B cell (primary cell): ENCODE measurements around the gene ANKRD65. TPM values are rescaled to one million over a fixed set of nuclear protein-coding genes. Genes with fewer than 3 reads are reported as not detected.
"Not testable (repeated sequence)": the region's sequence is repeated elsewhere in the genome, so short reads cannot be mapped to it uniquely, and the experiment has no call there.

Experiments
- ATAC-seq: fragments of 200-7000 bp; cut with Tn5 transposase; one replicate; pipeline ENCODE4 v1.10.0; 2021; ENCODE audit warnings: low read depth, mild to moderate bottlenecking, moderate number of reproducible peaks, moderate library complexity
- CTCF ChIA-PET: fragments of 350-600 bp; sonication (Branson Sonifier 250); formaldehyde crosslinking; loops from one replicate; lab custom pipeline; 2021; ENCODE audit warnings: antibody characterized with exemption, inconsistent platforms; lab: Charles Lee
- POLR2A ChIA-PET: fragments of 350-600 bp; sonication (Branson Sonifier 250); formaldehyde crosslinking; loops from one replicate; lab custom pipeline; 2021; ENCODE audit warnings: antibody characterized with exemption; lab: Charles Lee
- DNase-seq: peaks from one replicate; pipeline ENCODE4 v3.0.0; 2013
- H2AFZ ChIP-seq: 2 replicates; pipeline ENCODE4 v1.6.1; 2012; ENCODE audit warnings: mild to moderate bottlenecking, low read depth, low read length; ENCODE audit not compliant: insufficient read depth, poor library complexity, severe bottlenecking
- H3K27ac ChIP-seq, 2 donors: 1 replicate in 1 of 2; 2 replicates in 1 of 2; pipeline ENCODE4 v1.5.1; 2012 to 2013; ENCODE audit warnings: low read length in 2 of 2, mild to moderate bottlenecking in 2 of 2, moderate library complexity in 1 of 2
- H3K27me3 ChIP-seq, 4 experiments: fragments of 200-600 bp in 1 of 4; sonication (generic) in 1 of 4; replicated peaks in 1 of 4; 1 replicate in 2 of 4; 2 replicates in 2 of 4; pipeline versions ENCODE4 v1.6.1 to v1.7.0; 2013 to 2016; ENCODE audit warnings: low read length in 3 of 4, mild to moderate bottlenecking in 2 of 4, mixed read lengths in 1 of 4, moderate library complexity in 1 of 4; ENCODE audit not compliant: insufficient read depth in 4 of 4, control insufficient read depth in 3 of 4; ENCODE audit errors: control extremely low read depth in 1 of 4
- H3K36me3 ChIP-seq, 2 experiments: replicated peaks in 1 of 2; 1 replicate in 1 of 2; 2 replicates in 1 of 2; pipeline versions ENCODE4 v1.6.1 to v1.7.1; 2013; ENCODE audit warnings: low read length in 1 of 2; ENCODE audit not compliant: insufficient read depth in 2 of 2, control insufficient read depth in 1 of 2; ENCODE audit errors: control extremely low read depth in 1 of 2, extremely low read depth in 1 of 2
- H3K4me1 ChIP-seq, 2 donors: fragments of 200-600 bp in 1 of 2; sonication (generic) in 1 of 2; 1 replicate in 1 of 2; 2 replicates in 1 of 2; pipeline versions ENCODE4 v1.5.1 to v1.6.1; 2013 to 2017; ENCODE audit warnings: low read length in 2 of 2; ENCODE audit not compliant: control insufficient read depth in 2 of 2, insufficient read depth in 2 of 2
- H3K4me2 ChIP-seq: replicated peaks from 2 replicates; pipeline ENCODE3; 2012; ENCODE audit warnings: mild to moderate bottlenecking, low read depth, low read length; ENCODE audit not compliant: poor library complexity, severe bottlenecking
- H3K4me3 ChIP-seq, 5 experiments: fragments of 200-600 bp in 1 of 5; sonication (generic) in 1 of 5; 1 replicate in 3 of 5; 2 replicates in 2 of 5; pipeline versions ENCODE4 v1.5.1 to v1.7.0; 2011 to 2016; ENCODE audit warnings: low read length in 4 of 5, mild to moderate bottlenecking in 4 of 5, low read depth in 2 of 5, control low read depth in 1 of 5, moderate library complexity in 1 of 5; ENCODE audit not compliant: insufficient read depth in 1 of 5; ENCODE audit errors: control extremely low read depth in 1 of 5, extremely low read depth in 1 of 5
- H3K79me2 ChIP-seq: fragments of 200-600 bp; sonication (generic); one replicate; pipeline ENCODE4 v1.6.0; 2016; ENCODE audit warnings: low read length; ENCODE audit not compliant: control insufficient read depth, insufficient read depth
- H3K9ac ChIP-seq: fragments of 200-600 bp; sonication (generic); 2 replicates; pipeline ENCODE4 v1.6.1; 2017; ENCODE audit warnings: mild to moderate bottlenecking, low read length, moderate library complexity
- H3K9me3 ChIP-seq, 3 donors: one replicate each; pipeline versions ENCODE4 v1.6.1 to v1.7.1; 2013; ENCODE audit warnings: low read length in 2 of 3; ENCODE audit not compliant: control insufficient read depth in 2 of 3, insufficient read depth in 1 of 3; ENCODE audit errors: control extremely low read depth in 1 of 3
- H4K20me1 ChIP-seq: 2 replicates; pipeline ENCODE4 v1.6.0; 2012; ENCODE audit warnings: mild to moderate bottlenecking, low read length; ENCODE audit not compliant: insufficient read depth, control insufficient read depth, poor library complexity, severe bottlenecking
- H3K27ac Mint-ChIP-seq: one replicate; pipeline ENCODE4 v1.8.0; 2021; ENCODE audit warnings: mixed read lengths
- H3K27me3 Mint-ChIP-seq: one replicate; pipeline ENCODE4 v1.8.0; 2021; ENCODE audit warnings: mixed read lengths
- H3K4me1 Mint-ChIP-seq: one replicate; pipeline ENCODE4 v1.8.0; 2021; ENCODE audit warnings: mixed read lengths
- H3K4me3 Mint-ChIP-seq: one replicate; pipeline ENCODE4 v1.8.0; 2021; ENCODE audit warnings: mixed read lengths
- H3K9me3 Mint-ChIP-seq: one replicate; pipeline ENCODE4 v1.8.0; 2022; ENCODE audit warnings: mixed read lengths; ENCODE audit not compliant: insufficient read depth
- CTCF ChIP-seq: fragments of 200-600 bp; IDR thresholded peaks from one replicate; pipeline ENCODE4 v1.8.0; 2022; ENCODE audit warnings: antibody characterized with exemption, mild to moderate bottlenecking
- EZH2 ChIP-seq: IDR thresholded peaks from 2 replicates; pipeline ENCODE4 v1.6.1; 2012; ENCODE audit warnings: borderline replicate concordance, low read depth, mild to moderate bottlenecking, moderate library complexity, low read length; ENCODE audit not compliant: insufficient read depth, poor library complexity, severe bottlenecking
- WGBS: methylation state at CpG from one replicate; pipeline ENCODE4 v1.1.5; 2013; ENCODE audit warnings: missing lambda C conversion rate; ENCODE audit not compliant: insufficient coverage; 5-methylcytosine and 5-hydroxymethylcytosine counted together
- intact Hi-C: fragments of 100-400 bp; cut with micrococcal nuclease; formaldehyde crosslinking; loops from one replicate; pipeline ENCODE4 v1.10.0; 2022
- polyA plus RNA-seq: library from polyadenylated mRNA; depleted of rRNA; stranded (reverse); fragments of >200 nt; gene quantifications from 2 replicates; pipeline ENCODE4 v1.2.3, GENCODE V29; 2012
- total RNA-seq, 2 donors: library from RNA; stranded (reverse); fragments of 120-200 nt in 1 of 2; gene quantifications; 1 replicate in 1 of 2; 2 replicates in 1 of 2; pipeline versions ENCODE4 v1.2.3 to v1.2.4, GENCODE V29; 2013 to 2022

The ANKRD65 gene
- total and polyA plus RNA-seq, 2 donors (not counting 1 experiment from before 2014, with no cell fraction given): 0.12 TPM; not detected in 1

- Mint-ChIP-seq H3K9me3 (no peaks in the 10 kb centered on the region), H3K27me3 (no peaks in the 10 kb centered on the region), H3K27ac (no peak overlapping the region), H3K4me3 (no peak overlapping the region), H3K4me1 (peaks cover 11% of the 10 kb centered on the region)
- DNase-seq: peak; percentile 52
- H3K4me3 ChIP-seq: no peak overlapping the region
- no peak overlapping the region for H3K9ac ChIP-seq
- H3K9me3 ChIP-seq: peaks cover 0 to 10% (median 0%) of the 10 kb centered on the region in 3 donors
- TF ChIP-seq EZH2 (no peak), CTCF (no peak)
- H3K27me3 ChIP-seq: no peaks in the 10 kb centered on the region
- intact Hi-C loops: no loop called here
- H2AFZ ChIP-seq: no peak overlapping the region
- ChIA-PET CTCF (interaction anchor here (0.6 to 3.2 kb wide), 14 partner anchors 10 to 388 kb away, joined by 3 to 16 read pairs (median 4); partner anchors contain the start of gene CCNL2), POLR2A (no interaction called here)
- H3K27ac ChIP-seq: no peak overlapping the region
- H4K20me1 ChIP-seq: peaks cover 21% of the 10 kb centered on the region
- H3K36me3 ChIP-seq: peaks cover 0 to 10% of the 10 kb centered on the region in 2 experiments
- peak overlapping the region; percentile 58 for H3K4me2 ChIP-seq
- no peak for ATAC-seq
- H3K4me1 ChIP-seq: peaks cover 19 to 37% of the 10 kb centered on the region in 2 donors
- 11% methylated on average over 11 of the region's 12 CpGs for WGBS
- peaks cover 15% of the 10 kb centered on the region for H3K79me2 ChIP-seq
Observed at GRCh38 chr1:1371364-1371745, 49.7 kb downstream of the ANKRD65 start.

- peaks cover 0 to 15% (median 0%) of the 10 kb centered on the region in 3 donors for H3K9me3 ChIP-seq
- peaks cover 15 to 33% of the 10 kb centered on the region in 2 donors for H3K4me1 ChIP-seq
- no peak overlapping the region for H3K27ac ChIP-seq
- H3K4me3 ChIP-seq: no peak overlapping the region
- ChIA-PET CTCF (interaction anchor here (0.9 to 3.2 kb wide), 8 partner anchors 11 to 388 kb away, joined by 3 to 16 read pairs (median 8); partner anchors contain the start of gene CCNL2), POLR2A (no interaction called here)
- no peak overlapping the region for H3K9ac ChIP-seq
- Mint-ChIP-seq H3K4me1 (peaks cover 11% of the 10 kb centered on the region), H3K9me3 (no peaks in the 10 kb centered on the region), H3K27ac (no peak overlapping the region), H3K4me3 (no peak overlapping the region), H3K27me3 (no peaks in the 10 kb centered on the region)
- peaks cover 0 to 10% of the 10 kb centered on the region in 2 experiments for H3K36me3 ChIP-seq
- ATAC-seq: no peak
- TF ChIP-seq EZH2 (no peak), CTCF (no peak)
- H3K27me3 ChIP-seq: no peaks in the 10 kb centered on the region
- DNase-seq: no peak
- H2AFZ ChIP-seq: no peak overlapping the region
- whole genome bisulfite sequencing: 75% methylated on average over 16 of the region's 16 CpGs
- H3K4me2 ChIP-seq: no peak overlapping the region
- H4K20me1 ChIP-seq: peaks cover 21% of the 10 kb centered on the region
- intact Hi-C loops: no loop called here
- H3K79me2 ChIP-seq: peaks cover 15% of the 10 kb centered on the region
Observed at GRCh38 chr1:1370771-1371300, 50.2 kb downstream of the ANKRD65 start.

- H3K27me3 ChIP-seq, H3K4me3 ChIP-seq, H3K27ac ChIP-seq, H2AFZ ChIP-seq, H3K4me1 Mint-ChIP-seq, DNase-seq, H3K4me3 Mint-ChIP-seq, H3K27ac Mint-ChIP-seq, H3K9ac ChIP-seq, H3K9me3 Mint-ChIP-seq, ATAC-seq, H3K27me3 Mint-ChIP-seq, intact Hi-C loops, H3K4me2 ChIP-seq: not testable (repeated sequence)
- ChIA-PET CTCF (interaction anchor here (1.9 to 3.0 kb wide), 2 partner anchors 18 to 29 kb away, joined by 8 to 12 read pairs; partner anchors contain the start of gene CCNL2), POLR2A (interaction anchor here (0.7 kb wide), 1 partner anchor 542 kb away, joined by 7 read pairs; no protein-coding TSS in a partner anchor)
- H3K4me1 ChIP-seq: peaks cover 15 to 30% of the 10 kb centered on the region in 2 donors
- WGBS: 71% methylated on average over 5 of the region's 14 CpGs
- H3K36me3 ChIP-seq: peaks cover 0 to 10% of the 10 kb centered on the region in 2 experiments
- H4K20me1 ChIP-seq: peaks cover 21% of the 10 kb centered on the region
- H3K9me3 ChIP-seq: peaks cover 0 to 17% (median 0%) of the 10 kb centered on the region in 3 donors
- H3K79me2 ChIP-seq: peaks cover 15% of the 10 kb centered on the region
Observed at GRCh38 chr1:1370094-1370493, 51.0 kb downstream of the ANKRD65 start.
